H1 (cell line): ENCODE data around the gene POLR1B.

Source experiments
- CEBPB ChIP-seq: IDR thresholded peaks from 2 replicates; pipeline ENCODE4 v1.6.1; 2012; ENCODE audit warnings: low read depth, low read length
- CTCF ChIP-seq, 3 experiments: IDR thresholded peaks; 1 replicate in 2 of 3; 2 replicates in 1 of 3; pipeline versions ENCODE4 v1.5.1 to v1.6.1; 2011; ENCODE audit warnings: low read length in 3 of 3, mild to moderate bottlenecking in 3 of 3, inconsistent platforms in 2 of 3, low read depth in 1 of 3, moderate library complexity in 1 of 3; ENCODE audit not compliant: insufficient read depth in 1 of 3; ENCODE audit errors: control extremely low read depth in 1 of 3
- EZH2 ChIP-seq: fragments of 200-600 bp; sonication (generic); IDR thresholded peaks from 2 replicates; pipeline ENCODE4 v1.7.1; 2012; ENCODE audit warnings: low read depth, mild to moderate bottlenecking, moderate library complexity, low read length, inconsistent platforms; ENCODE audit not compliant: severe bottlenecking
- GABPA ChIP-seq: IDR thresholded peaks from 2 replicates; pipeline ENCODE4 v1.6.1; 2011; ENCODE audit warnings: mild to moderate bottlenecking, low read length, moderate library complexity, borderline replicate concordance; ENCODE audit not compliant: insufficient read depth
- JUN ChIP-seq: IDR thresholded peaks from 2 replicates; pipeline ENCODE4 v1.6.1; 2011; ENCODE audit warnings: low read depth, mild to moderate bottlenecking, improper control_type of control experiment, low read length

- TF ChIP-seq CTCF (IDR thresholded peaks at IDR 0.05; ENCODE audit: control extremely low read depth in 1 of 3, insufficient read depth in 1 of 3, low read depth in 1 of 3, low read length in 3 of 3) (no peak), JUN (no peak), CEBPB (no peak), GABPA (no peak), EZH2 (no peak)
Measured at GRCh38 chr2:112583497-112584133, 41.4 kb downstream of the POLR1B start.
